B cell (primary cell): ENCODE measurements around the gene TRAM2.

Source experiments
- EZH2 ChIP-seq: IDR thresholded peaks from 2 replicates; pipeline ENCODE4 v1.6.1; 2012; ENCODE audit warnings: borderline replicate concordance, low read depth, mild to moderate bottlenecking, moderate library complexity, low read length; ENCODE audit not compliant: insufficient read depth, poor library complexity, severe bottlenecking
- TF ChIP-seq, protein P1 (sequence below): fragments of 200-600 bp; IDR thresholded peaks from one replicate; pipeline ENCODE4 v1.8.0; 2022; ENCODE audit warnings: antibody characterized with exemption, mild to moderate bottlenecking

GRCh38 chr6:52596371-52597028 is 19.6 kb upstream of the TRAM2 start:
- TF ChIP-seq, protein P1, sequence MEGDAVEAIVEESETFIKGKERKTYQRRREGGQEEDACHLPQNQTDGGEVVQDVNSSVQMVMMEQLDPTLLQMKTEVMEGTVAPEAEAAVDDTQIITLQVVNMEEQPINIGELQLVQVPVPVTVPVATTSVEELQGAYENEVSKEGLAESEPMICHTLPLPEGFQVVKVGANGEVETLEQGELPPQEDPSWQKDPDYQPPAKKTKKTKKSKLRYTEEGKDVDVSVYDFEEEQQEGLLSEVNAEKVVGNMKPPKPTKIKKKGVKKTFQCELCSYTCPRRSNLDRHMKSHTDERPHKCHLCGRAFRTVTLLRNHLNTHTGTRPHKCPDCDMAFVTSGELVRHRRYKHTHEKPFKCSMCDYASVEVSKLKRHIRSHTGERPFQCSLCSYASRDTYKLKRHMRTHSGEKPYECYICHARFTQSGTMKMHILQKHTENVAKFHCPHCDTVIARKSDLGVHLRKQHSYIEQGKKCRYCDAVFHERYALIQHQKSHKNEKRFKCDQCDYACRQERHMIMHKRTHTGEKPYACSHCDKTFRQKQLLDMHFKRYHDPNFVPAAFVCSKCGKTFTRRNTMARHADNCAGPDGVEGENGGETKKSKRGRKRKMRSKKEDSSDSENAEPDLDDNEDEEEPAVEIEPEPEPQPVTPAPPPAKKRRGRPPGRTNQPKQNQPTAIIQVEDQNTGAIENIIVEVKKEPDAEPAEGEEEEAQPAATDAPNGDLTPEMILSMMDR, result no peak
- TF ChIP-seq EZH2, result no peak
